ENCODE data around the gene TRIM13.
"Not testable (repeated sequence)": the region's sequence is repeated elsewhere in the genome, so short reads cannot be mapped to it uniquely, and the experiment has no call there.

The TRIM13 gene

GRCh38 chr13:49997955-49998354 is 1.1 kb downstream of the TRIM13 start:
- DNase-seq = no peak

- DNase-seq = no peak
Observed at GRCh38 chr13:49998714-49999624, 2.1 kb downstream of the TRIM13 start.

- no peak for DNase-seq
Observed at GRCh38 chr13:50001287-50001686, 4.4 kb downstream of the TRIM13 start.

GRCh38 chr13:50006426-50007135 is 9.7 kb downstream of the TRIM13 start:
- no peak for DNase-seq

GRCh38 chr13:50011461-50011860 is 14.6 kb downstream of the TRIM13 start:
- DNase-seq = no peak

GRCh38 chr13:50012396-50013169 is 15.7 kb downstream of the TRIM13 start:
- DNase-seq = no peak

GRCh38 chr13:50014386-50014785 is 17.5 kb downstream of the TRIM13 start:
- no peak for DNase-seq

- DNase-seq = no peak
Observed at GRCh38 chr13:50015258-50015657, 18.4 kb downstream of the TRIM13 start, which contains the start of gene KCNRG. KCNRG (plus strand) TSS chr13:50015444; CDS start chr13:50015494, 50 bp downstream.

GRCh38 chr13:50015750-50016149 is 18.9 kb downstream of the TRIM13 start:
- no peak for DNase-seq

GRCh38 chr13:50016444-50016843 is 19.6 kb downstream of the TRIM13 start:
- no peak for DNase-seq

GRCh38 chr13:50017819-50018218 is 21.0 kb downstream of the TRIM13 start:
- no peak for DNase-seq

- DNase-seq = no peak
Observed at GRCh38 chr13:50025436-50025835, 28.6 kb downstream of the TRIM13 start.

GRCh38 chr13:50026788-50027473 is 30.1 kb downstream of the TRIM13 start:
- DNase-seq = no peak

GRCh38 chr13:50030315-50030714 is 33.5 kb downstream of the TRIM13 start:
- DNase-seq = no peak

GRCh38 chr13:50033725-50034124 is 36.9 kb downstream of the TRIM13 start:
- DNase-seq = no peak

GRCh38 chr13:50037788-50038187 is 40.9 kb downstream of the TRIM13 start:
- DNase-seq = no peak

GRCh38 chr13:50038266-50038665 is 41.4 kb downstream of the TRIM13 start:
- no peak for DNase-seq

- DNase-seq = no peak
Observed at GRCh38 chr13:50052478-50052877, 55.6 kb downstream of the TRIM13 start.

GRCh38 chr13:50053844-50054243 is 57.0 kb downstream of the TRIM13 start:
- DNase-seq = no peak

GRCh38 chr13:50055454-50055853 is 58.6 kb downstream of the TRIM13 start:
- no peak for DNase-seq

- DNase-seq = no peak
Observed at GRCh38 chr13:50060718-50061117, 63.9 kb downstream of the TRIM13 start.

GRCh38 chr13:50062336-50062735 is 65.5 kb downstream of the TRIM13 start:
- not testable (repeated sequence) for DNase-seq

- no peak for DNase-seq
Observed at GRCh38 chr13:50065712-50066111, 68.9 kb downstream of the TRIM13 start.

All from GF-D8 (cell line).